SKM-1 (cell line): ENCODE results near the gene PPARA.
A peak's percentile ranks its signal among the peaks of the same experiment; 100 is the strongest.
"Not testable (repeated sequence)": the region's sequence is repeated elsewhere in the genome, so short reads cannot be mapped to it uniquely, and the experiment has no call there.

Experiments
- DNase-seq: peaks from one replicate; lab custom pipeline; 2025; ENCODE audit not compliant: unreplicated experiment; lab: John Stamatoyannopoulos, UW

The PPARA gene

DNA sequence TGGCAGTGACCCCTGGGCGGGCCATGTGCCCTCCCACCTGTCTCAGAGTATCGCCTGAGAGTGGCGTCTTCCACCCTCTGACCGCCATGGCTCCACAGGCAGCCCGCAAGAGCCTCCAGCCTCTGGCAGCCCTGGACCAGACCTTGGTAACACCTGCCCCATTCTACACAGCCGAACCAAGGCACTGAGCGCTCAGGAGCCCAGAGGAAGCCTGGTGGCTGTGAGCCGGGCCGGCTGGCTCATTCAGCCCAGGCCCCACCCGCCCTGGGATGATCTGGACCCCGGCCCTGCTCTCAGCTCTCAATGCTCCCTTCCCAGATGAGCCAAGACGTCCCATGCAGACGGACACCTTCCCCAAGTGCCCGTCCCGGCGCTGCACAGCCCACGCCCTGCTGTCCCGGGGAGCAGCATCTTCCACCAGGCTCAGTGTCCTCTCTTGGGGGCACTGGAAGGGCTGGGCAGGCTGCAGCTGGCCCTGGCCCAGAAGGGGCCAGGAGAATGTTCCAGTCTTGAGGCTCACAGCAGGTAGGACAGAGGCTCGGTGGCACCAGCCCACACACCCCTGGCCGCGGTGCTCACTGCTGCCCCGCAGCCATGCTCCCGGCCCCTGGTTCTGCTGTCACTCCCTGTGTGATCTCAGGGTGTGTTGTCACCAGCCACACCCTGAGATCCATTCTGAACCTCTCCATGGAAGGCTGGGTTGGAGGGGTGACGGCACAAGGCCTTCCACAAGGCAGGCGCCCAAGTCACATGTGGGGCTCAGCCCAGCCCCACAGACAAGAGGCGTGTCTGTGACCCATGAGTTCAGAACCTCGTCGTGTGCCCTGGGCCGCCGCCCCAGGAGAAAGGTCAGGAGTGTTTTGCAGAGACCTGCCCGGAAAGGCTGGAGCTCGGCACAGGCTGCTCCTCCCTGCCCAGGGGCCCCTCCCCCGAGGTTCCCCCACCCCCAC lies 24.2 kb upstream of the PPARA start:
- DNase-seq, result no peak

DNA sequence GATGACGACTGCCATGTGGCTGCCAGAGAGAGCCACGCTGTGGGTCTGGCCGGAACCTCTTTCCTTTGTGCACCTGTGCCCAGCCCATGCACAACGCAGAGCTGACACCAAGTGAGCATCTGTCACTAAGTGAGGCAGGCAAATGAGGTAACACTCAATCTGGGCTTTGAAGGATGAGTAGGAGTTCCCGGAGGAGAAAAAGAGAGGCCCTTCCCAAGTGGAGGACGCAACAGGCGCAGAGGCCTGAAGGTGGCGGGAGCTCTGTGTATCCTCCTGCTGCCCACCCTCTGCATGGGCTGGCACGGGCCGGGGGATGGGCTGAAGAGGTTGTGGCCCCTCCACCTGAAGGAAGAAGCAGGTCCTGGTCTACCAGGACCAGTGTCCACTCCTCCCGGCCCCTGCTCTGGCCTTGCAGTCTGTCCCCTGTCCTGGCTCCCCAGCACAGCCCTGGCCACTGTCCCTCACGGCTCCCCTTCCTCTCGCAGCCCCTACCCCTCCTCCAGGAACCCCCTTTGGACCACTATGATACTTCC lies 23.4 kb upstream of the PPARA start:
- no peak for DNase-seq

DNA sequence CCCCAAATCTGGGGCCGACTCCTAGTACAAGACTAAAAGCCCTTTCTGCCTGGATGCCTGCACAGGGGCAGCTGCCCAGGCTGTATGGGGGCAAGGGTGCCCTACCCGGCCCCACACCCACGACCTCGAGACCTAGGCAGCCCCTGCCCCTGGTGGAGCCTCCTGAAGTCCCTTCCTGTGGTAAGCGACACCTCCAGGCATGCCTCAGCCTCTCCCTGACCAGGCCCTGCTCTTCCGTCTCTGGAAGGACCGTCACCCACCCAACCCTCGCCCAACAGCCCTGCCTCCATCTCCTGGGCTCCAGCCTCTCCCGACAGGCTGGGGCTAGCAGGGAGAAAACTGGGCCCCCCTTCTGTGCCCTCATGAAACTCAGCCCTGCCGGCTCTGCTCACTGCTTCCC lies 22.8 kb upstream of the PPARA start:
- DNase-seq, result no peak

DNA sequence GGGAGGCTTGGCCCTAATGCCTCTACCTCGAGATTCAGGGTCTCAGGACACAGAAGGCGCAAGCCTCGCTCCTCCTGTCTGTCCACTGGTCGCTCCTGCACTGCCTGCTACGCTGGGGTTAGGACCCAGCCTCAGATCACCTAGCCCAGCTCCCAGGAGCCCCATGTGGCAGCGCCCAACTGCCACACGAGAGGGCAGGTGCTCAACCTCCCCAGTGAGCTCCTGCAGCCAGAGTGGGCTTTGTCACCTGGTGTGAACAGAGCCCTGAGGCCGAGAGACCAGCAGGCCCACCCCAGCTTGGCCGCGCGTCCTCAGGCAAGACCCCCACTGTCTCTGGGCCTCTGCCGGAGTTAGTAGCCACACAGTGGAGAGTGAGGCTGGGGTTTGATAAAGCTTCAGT lies 21.7 kb upstream of the PPARA start:
- no peak for DNase-seq

DNA sequence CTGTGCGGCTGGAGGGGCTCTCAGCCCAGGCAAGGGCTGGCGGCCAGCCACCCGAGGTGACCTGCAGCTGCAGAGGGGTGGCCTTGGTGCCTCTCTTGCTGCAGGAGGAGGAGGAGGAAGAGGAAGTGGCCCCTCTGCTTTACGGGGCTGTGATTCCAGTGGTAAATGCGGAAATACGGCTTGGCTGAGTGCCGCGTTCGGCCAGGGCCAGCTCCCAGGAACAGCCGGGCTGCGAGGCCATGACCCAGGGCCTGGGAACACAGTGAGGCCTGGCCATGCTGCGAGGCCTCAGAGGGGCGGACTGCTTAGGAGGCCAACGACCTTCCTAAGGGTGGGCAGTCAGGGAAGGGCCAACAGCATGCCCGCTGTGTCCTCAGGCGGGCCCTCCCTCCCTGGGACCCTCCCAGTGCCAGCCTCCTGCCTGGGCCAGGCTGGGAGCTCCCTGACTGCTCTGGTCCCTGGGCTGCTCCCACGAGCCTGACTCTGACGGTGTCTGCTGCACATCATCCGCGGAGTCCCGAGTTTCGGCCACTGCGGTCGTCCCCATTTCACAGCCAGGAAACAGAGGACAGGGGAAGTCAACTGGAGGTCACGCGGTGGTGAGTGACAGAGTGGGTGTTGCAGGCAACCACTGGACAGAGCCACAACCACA lies 20.8 kb upstream of the PPARA start:
- peak; percentile 84 for DNase-seq

DNA sequence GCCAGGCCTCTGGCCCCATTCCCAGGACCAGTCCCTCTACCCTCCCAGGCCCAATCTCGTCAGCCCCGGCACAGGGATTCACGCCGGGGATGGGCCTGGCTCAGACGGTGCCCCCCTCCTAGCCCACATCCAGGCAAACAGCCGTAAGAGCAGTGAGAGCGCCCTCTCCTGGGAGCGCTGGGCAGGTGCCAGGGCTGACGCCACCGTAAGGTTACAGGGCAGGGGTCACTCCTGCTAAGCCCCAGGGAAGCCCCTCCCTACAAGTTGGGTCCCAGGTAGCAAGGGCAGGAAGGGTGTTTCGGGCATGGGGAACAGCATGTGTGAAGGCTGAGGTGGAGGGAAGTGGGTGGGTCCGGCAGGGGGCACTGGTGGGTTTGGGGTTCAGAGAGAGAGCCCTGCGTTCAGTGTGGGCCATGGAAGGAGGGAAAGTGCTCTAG lies 19.2 kb upstream of the PPARA start:
- DNase-seq, result no peak

DNA sequence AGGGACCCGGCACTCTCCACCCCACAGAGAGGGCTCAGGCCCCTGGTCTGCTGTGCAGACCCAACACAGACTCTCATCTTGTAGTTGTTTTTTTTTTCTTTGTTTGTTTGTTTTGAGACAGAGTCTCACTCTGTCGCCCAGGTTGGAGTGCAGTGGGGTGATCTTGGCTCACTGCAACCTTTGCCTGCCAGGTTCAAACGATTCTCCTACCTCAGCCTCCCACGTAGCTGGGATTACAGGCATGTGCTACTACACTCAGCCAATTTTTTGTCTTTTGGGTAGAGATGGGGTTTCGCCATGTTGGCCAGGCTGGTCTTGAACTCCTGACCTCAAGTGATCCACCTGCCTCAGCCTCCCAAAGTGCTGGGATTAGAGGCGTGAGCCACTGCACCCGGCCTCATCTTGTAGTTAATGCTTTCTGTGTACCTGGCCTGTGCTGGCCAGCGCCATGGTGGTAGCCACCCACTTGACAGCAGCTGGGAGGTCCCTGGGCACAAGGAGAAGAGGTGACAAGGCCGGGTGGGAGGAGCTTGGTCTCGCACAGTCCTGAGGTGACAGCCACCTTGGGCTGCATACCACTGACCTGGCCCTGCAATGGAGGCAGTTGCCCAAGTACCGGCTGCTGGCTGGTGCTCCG lies 18.0 kb upstream of the PPARA start:
- not testable (repeated sequence) for DNase-seq

DNA sequence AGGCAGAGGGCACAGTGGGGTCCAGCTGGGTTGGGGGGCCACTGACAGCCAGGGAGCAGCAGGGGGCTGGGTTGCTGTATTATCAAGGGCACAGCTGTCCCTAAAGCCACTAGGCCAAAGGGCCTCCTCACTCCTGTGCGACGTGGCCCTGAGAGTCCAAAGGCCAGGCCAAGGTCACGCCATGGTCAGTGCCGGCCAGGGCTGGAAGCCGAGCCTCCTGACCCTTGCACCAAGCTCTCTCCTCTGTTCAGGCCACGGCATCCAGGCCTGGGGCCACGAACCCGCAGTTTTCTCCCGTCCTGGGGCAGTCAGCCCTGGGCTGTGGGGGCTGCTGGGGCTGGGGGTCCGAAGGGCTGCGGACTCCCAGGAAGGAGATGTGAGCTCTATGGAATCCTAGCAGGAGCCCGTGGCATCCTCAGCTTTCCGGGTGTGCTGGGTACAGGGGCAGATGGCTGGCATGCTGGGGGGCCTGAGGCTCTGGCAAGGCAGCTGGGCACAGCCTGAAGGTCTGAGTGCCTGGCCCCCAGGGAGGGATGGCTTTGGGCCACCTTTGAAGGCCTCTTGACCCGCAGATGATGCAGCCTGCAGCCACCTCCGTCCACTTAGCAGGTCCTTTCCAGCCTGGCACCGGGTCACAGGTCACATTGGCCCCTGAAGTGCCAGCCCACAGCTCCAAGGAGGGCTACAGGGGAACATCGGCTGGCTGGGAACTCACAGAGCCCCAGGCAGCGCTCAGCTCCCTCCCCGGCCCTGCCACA lies 17.3 kb upstream of the PPARA start:
- DNase-seq, result no peak

DNA sequence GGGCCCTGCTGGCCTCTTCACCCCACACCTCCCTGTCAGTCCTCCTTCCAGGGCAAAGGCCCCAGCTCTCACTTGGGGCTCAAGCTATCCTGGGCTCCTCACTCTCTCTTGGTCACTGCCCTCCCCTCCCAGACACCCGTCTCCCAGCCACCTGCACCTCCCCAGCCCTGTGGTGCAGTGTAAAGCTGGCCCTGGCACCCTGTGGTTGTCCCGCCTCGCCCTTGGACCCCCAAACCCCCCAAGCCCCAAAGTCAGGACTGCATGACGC lies 16.8 kb upstream of the PPARA start:
- DNase-seq, result no peak

DNA sequence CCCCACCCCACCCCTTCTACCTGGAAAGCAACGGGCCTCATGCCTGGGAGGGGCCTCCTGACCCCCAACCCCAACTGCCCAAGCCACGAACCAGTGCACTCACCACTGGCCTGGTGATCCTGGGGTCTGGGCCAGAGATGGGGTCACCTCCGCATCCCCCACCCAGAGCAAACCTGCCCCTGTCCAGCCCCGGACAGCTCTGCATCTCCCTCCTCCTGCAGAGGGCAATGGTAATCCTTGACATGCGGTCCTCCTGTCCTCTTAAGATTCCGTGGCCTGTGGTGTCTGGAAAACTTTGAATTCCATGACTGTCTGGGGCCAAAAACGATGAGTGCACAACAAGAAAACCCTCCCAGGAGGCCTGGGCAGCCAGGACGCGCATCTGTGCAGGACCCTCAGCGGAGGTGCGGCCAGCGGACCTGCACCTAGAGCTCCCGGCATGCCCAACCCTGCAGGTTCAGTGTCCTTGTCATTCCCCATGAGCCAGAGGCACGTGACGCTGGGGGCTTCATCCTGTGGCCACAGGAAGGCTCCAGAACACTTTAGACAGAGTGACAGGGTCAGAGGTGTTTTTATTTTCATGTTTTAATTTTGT lies 16.1 kb upstream of the PPARA start:
- no peak for DNase-seq

DNA sequence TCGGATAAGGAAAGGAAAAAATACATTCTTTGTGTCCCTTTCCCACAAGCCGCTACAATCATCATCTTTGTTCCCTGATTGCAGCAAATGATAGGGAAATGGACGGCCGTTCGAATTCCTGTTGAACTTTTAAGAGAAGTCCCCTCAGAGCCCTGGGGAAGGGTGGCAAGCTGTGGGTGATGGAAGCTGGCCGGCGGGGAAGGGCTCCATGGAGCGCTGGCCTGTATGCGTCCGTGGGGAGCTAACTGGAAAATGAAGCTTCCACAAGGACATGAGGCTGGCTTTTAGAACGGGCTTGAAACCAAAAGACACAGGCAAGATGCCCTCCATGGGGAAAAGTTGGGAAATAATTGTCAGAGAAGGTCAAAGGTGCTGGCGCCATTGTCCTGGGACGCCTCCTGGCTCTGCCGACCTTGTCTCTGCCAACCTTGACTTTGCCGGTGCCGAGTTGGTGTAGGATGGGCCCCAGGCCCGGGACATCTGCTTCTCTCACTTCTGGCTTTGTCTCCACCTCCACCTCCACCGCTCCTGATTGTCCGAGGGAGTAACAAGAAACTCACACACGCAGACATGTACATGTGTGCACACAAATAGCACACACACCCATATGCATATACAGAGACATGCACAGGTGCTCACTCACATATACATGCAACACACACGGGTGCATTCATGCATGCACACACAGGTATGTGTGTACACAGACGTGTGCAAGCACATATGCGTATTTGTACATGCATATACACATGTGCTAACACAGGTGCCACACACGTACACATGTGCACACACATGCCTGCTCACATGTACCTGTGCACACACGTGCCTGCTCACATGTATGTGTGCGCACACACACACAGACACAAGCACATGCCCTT lies 14.5 kb upstream of the PPARA start:
- DNase-seq, result no peak

DNA sequence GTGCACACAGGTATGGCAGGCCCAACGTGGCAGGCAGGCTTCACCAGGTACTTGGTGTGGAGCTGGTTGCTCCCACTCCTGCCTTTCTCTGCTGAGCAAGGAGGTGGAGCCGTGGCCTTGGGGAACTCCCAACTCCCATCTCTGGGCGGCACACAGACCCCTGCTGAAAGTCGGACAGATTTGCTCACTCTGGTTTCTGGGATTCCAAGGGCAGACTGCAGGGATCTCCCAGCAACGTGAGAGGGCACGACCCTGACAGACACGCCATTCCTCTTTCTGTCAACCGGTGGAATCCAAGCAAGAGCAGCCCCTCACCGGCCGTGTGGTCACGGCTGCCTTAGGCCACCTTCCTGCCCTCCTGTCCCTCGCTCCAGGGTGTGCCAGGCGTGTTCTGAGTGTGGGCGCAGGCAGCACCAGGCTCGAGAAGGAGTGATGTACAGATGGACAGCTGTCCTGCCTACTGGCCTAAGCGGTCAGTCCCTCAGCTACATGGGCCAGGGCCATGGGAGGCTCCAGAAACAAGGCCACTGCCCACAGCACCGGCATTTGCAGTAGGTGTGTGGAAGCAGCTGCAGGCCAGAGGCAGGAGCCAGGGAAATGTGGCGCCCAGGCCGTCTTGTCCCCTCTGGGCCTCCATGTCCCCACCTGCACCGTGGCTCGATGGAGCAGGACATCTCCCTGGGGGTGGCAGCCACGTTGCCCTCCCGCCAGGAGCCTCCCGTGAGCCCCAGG lies 13.7 kb upstream of the PPARA start:
- no peak for DNase-seq

DNA sequence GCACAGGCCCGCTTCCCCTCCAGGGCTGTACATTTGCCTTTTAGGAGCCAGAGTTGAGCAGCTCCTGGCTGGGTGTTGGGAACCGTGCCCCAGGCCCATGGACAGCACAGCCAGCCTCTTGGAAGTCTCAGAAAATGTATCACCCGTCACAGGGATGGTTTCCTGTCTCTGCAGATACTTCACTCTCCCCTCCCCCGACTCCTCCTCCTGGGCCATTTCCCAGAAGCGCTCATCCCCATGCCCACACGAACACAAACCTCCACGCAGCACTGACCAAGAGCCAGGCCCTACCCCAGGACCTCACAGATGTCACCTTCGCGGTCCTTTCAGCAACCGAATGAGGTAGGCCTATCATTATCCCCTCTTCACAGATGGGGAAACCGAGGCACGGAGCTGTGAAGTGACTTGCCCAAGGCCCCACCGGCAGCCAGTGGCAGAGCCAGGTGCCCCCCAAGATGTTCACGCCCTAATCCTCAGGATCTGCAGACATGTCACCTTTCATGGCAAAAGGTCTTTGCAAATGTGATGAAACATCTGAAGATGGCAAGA lies 13.0 kb upstream of the PPARA start:
- no peak for DNase-seq

DNA sequence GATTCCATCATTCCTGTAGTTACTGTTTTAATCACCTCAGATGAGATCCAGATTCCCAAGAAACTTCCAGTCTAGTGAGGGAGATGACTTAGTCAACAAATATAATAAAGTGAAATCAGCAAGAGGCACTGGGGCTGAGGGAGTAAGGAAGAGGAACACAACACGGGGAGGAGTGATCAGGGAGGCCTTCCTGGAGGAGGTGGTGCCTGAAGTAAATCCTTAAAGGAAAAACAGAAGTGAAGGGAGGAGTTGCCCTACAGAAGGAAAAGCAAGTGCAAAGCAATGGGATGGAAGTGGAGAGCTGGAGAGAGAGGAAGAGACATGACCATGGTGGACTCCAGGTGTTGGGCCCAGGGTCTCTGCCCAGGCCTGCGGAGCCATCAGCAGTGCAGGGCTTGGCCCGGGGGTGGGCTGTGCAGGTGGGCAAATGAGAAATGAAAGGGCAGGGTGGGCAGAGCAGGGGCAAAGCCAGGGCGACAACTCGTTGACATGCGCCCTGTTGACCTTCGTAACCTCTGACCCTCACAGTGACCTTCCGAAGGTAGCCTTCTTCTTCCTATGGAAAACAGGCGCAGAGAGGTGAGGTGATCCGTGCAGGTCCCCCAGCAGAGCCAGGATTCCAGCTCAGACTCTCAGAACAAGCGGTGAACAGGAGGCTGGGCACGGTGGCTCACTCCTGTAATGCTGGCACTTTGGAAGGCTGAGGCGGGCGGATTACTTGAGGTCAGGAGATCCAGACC lies 12.1 kb upstream of the PPARA start:
- DNase-seq, result no peak

DNA sequence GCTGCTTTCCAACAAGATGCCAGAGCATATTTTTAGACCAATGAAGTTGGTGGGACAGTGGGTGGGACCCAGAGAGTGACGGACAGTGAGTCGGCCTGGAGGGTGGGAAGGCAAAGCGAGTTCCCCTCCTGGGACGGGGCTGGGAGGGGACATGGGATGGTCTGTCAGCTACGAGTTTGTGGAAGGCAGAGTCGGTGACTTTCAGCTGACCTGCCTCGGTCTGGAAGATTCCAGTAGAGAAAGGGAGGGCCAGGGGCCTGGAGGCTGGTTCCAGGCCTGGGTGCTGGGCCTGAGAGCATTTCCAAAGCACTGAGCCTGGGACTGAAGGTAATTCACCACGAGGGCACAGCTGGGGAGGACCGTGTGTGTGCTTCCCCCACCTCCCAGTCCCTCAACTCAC lies 10.9 kb upstream of the PPARA start:
- DNase-seq, result not testable (repeated sequence)

DNA sequence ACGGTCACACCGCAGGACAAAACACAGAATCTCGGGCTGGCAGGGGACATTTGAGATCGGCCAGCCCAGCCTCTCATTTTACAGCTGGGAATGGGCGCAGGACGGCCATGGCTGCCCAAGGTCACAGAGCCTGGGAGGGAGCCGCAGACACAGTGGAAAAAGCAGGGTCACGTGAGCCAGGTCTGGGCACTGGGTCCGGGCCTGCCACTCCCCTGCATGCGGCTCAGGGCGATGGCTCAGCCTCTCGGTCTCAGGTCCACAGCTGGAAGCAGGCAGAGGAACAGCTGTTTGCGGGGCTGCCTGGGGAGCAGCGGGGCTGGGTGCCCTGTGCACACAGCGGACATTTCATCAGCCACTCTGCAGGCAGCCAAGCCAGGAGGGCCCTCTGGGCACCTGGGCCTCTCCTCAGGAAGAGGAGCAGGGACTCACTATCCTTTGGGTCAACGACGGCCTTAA lies 10.4 kb upstream of the PPARA start:
- no peak for DNase-seq

DNA sequence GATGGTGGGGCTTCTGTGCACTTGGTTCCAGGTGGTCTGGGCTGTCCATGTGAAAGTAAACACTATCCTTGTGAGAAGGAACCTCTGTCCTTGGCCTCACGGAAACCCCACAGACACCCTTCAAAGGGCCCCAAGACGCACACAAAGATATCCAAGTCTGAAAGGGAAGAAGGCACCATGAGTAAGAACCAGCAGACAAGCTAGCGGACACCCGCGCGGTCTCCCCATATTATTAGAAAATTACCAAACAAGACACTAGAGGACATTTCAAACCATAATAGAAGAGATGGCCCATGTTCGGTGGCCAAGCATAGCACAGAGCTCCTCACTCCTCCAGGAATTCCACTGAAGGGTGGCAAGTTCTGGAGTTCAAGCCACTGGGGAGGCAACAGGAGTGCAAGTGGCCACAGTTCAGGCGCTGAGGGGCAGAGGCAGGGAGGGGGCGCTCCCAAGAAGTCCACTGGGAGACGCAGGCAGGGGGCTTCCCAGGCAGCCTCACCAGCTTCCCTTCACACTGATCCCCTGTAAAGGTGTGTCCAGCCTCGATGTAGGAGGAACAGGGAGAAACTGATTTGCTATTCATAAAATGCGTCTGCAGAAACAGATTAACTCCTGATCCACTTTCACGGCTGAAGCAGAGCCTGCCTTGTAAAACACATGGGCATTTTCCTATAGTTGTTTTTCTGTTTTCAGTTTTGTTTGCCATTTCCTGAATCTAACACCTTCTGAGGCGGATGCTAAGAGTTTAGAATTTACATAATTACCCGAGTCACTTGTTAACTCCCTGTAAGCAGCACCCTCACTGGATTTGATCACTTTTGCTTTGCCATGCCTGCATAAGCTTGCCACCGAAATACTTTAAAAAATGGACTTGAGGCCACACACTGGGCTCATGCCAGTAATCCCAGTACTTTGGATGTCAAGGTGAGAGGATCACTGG lies 9.1 kb upstream of the PPARA start:
- no peak for DNase-seq
